Mucosa of descending colon (tissue), 3 donors: Measurements from ENCODE around the gene PPP2R2D. TPM values are rescaled to one million over a fixed set of nuclear protein-coding genes. Genes with fewer than 3 reads are reported as not detected.

Experiments used
- ATAC-seq: fragments of 200-7000 bp; cut with Tn5 transposase; one replicate; pipeline ENCODE4 v1.9.1; 2020; ENCODE audit warnings: mild to moderate bottlenecking, moderate library complexity
- DNase-seq, 3 donors: peaks; one replicate each; pipeline ENCODE4 v3.0.0-alpha.2; 2020
- H3K36me3 ChIP-seq: fragments of 200-600 bp; one replicate; pipeline ENCODE4 v1.8.0; 2021; ENCODE audit warnings: low read depth, mild to moderate bottlenecking
- H3K4me1 ChIP-seq: fragments of 200-600 bp; one replicate; pipeline ENCODE4 v1.8.0; 2021; ENCODE audit warnings: low read depth, mild to moderate bottlenecking
- H3K4me3 ChIP-seq: fragments of 200-600 bp; one replicate; pipeline ENCODE4 v1.8.0; 2021; ENCODE audit warnings: mild to moderate bottlenecking
- H3K9me3 ChIP-seq: fragments of 200-600 bp; one replicate; pipeline ENCODE4 v1.8.0; 2021; ENCODE audit warnings: mild to moderate bottlenecking
- intact Hi-C, 2 donors: fragments of 100-400 bp; cut with DNase I in 1 of 2; cut with micrococcal nuclease in 1 of 2; formaldehyde crosslinking; loops; one replicate each; pipeline versions ENCODE4 v1.11.0 to v1.11.1; 2022; cut with DNase I, micrococcal nuclease
- total RNA-seq, 3 donors: library from RNA; stranded (reverse); fragmentation: NEBNext Ultra II Directional in 2 of 3; extraction: Animal tissue kit (Norgen Biotek cat#: 25700) in 2 of 3; gene quantifications; one replicate each; pipeline versions ENCODE4 v1.2.1 to v1.2.4, GENCODE V29; 2021 to 2023
- TF ChIP-seq, protein P1 (sequence below): fragments of 200-600 bp; IDR thresholded peaks from one replicate; pipeline ENCODE4 v1.8.0; 2022; ENCODE audit warnings: antibody characterized with exemption, mild to moderate bottlenecking
- donor health status: DM: no; HTN: no; CAD: no; lungs with moderate emphysema.
- donor health status: DM: no; HTN: no; CAD: no.
- donor health status: DM: no; HTN: yes; CAD: no.

The PPP2R2D gene
- total RNA-seq, 3 donors from 2014 or later = 27.8 to 34.4 (median 33.9) TPM

DNA sequence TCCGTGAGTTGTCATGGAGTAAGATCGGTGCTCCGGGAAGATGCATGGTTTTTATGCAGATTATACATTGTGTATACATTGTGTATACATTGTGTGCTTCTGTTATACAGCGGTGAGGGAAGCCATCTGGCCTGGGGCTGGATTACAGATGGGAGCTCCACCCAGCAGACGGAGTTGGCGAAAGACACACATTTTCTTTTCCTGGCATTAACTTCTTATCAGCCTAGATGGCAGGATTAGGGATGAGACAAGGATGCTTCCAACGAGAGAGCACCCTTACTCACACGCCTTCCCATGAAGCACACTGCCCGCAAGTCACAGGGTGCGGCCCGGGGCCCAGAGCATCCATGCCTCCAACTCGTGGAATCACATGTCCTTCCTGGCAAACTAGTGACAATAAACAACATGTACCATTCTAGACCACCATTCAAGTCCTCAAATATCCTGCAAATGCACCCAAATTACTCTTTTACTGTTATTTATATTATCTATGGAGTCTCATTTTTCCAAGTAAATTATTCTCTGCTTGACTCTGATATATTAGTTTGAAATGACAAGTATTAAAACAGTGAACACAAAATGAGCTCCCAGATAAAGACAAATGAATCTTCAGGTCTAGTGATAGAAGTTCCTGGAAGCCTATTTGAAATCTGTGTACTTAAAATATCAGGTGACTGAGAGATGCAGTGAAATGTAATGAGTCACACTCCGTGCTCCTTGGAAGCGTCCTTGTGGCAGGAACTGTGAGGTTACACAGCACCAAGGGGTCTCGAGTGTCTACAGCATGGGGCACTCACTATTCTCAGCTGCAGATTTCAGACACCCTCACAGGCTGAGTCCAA, 29.8 kb upstream of the PPP2R2D start:
- Histone ChIP-seq H3K9me3 (no peaks in the 10 kb centered on the region), H3K4me3 (no peak overlapping the region), H3K4me1 (no peaks in the 10 kb centered on the region), H3K36me3 (no peaks in the 10 kb centered on the region)
- TF ChIP-seq, protein P1, sequence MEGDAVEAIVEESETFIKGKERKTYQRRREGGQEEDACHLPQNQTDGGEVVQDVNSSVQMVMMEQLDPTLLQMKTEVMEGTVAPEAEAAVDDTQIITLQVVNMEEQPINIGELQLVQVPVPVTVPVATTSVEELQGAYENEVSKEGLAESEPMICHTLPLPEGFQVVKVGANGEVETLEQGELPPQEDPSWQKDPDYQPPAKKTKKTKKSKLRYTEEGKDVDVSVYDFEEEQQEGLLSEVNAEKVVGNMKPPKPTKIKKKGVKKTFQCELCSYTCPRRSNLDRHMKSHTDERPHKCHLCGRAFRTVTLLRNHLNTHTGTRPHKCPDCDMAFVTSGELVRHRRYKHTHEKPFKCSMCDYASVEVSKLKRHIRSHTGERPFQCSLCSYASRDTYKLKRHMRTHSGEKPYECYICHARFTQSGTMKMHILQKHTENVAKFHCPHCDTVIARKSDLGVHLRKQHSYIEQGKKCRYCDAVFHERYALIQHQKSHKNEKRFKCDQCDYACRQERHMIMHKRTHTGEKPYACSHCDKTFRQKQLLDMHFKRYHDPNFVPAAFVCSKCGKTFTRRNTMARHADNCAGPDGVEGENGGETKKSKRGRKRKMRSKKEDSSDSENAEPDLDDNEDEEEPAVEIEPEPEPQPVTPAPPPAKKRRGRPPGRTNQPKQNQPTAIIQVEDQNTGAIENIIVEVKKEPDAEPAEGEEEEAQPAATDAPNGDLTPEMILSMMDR = no peak
- DNase-seq (no peak), ATAC-seq (no peak)
- intact Hi-C loops = no loop called here

DNA sequence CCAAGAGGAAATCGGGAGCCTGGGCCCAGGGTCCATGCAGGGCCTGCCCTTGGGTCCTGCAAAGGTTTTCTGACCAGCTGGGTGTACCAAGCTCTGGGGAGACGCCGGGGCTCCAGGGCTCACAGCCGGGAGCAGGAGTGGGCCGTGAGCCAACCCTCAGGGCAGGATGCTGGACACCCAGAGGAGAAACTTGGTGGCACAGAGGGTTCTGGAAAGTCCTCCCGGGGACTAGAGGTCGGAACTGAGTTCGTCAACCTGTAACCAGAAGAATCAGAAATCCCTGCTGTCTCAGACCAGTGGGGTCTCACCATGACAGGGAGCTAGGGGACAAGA, 29.2 kb upstream of the PPP2R2D start:
- H3K9me3 ChIP-seq = no peaks in the 10 kb centered on the region
- H3K4me1 ChIP-seq = no peaks in the 10 kb centered on the region
- TF ChIP-seq, protein P1 = no peak
- H3K36me3 ChIP-seq = no peaks in the 10 kb centered on the region
- no peak overlapping the region for H3K4me3 ChIP-seq
- intact Hi-C loops = no loop called here
- ATAC-seq (no peak), DNase-seq (no peak)

DNA sequence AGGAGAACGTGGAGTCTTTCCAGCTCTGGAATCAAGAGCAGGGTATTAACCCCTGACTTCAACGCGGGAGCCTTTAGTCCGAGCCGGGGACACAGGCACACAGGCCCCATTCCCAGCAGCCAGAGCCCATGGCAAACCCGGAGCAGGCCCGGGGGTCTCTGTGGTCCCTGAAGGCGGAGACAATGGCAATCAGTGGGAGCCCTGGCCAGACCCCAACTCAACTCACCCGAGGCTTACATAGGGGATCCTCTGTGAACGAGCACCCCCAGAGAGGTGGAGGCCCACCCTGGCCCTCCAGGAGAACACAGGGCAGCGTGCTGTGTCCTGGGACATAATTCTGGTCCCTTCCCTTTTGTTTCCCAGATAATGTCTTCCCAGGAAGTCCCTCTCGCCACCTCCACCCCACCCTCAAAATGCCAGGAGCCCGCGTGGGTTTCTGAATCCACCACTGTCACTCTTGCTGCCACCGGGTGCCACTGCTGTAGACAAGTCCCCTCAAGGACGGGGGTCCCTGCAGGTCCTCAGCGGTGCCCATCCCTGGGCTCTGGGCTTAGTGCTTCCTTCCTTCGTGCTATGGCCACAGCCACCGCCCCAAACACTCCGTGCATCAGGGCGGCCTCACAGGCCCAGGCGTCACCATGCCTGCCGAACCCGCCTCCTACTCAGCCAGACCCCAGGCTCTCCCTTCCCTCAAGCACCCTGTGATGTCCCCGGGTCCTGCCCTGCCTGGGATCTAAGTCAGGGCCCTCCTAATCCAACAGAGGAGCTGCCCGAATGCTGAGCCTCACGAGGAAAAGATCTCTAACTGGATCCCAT, 28.6 kb upstream of the PPP2R2D start:
- intact Hi-C loops = no loop called here
- ATAC-seq (no peak), DNase-seq (no peak)
- H3K4me3 ChIP-seq = no peak overlapping the region
- no peaks in the 10 kb centered on the region for H3K4me1 ChIP-seq
- TF ChIP-seq, protein P1 = no peak
- H3K9me3 ChIP-seq = no peaks in the 10 kb centered on the region
- no peaks in the 10 kb centered on the region for H3K36me3 ChIP-seq

DNA sequence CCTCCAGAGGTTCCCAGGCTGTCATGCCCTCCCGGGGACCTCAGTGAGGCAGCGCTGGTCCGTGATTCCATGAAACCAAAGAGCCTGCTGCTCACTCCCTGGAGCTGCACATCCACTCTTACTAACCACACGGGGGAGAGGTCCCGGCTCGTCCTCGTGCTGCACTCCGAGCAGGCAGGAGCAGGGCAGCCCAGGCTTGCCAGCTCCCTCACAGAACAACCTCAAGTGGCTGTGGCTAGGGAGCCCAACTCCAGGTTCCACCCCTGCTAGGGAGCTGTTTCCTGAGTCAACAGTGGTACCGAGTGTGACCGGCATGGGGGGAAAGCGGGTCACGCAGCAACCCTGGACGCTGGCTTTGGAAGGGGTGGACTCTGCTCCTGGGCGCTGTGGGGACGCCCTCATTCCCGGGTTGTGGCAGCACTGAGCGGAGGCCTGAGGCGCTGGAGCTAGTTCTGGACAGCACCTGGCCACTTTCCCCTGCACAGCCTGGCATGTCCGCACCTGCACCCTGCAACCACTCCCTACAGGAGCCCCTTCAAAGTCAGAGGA, 27.9 kb upstream of the PPP2R2D start:
- intact Hi-C loops = no loop called here
- TF ChIP-seq, protein P1 = no peak
- DNase-seq (no peak), ATAC-seq (no peak)
- H3K9me3 ChIP-seq = no peaks in the 10 kb centered on the region
- no peaks in the 10 kb centered on the region for H3K36me3 ChIP-seq
- no peak overlapping the region for H3K4me3 ChIP-seq
- H3K4me1 ChIP-seq = no peaks in the 10 kb centered on the region

DNA sequence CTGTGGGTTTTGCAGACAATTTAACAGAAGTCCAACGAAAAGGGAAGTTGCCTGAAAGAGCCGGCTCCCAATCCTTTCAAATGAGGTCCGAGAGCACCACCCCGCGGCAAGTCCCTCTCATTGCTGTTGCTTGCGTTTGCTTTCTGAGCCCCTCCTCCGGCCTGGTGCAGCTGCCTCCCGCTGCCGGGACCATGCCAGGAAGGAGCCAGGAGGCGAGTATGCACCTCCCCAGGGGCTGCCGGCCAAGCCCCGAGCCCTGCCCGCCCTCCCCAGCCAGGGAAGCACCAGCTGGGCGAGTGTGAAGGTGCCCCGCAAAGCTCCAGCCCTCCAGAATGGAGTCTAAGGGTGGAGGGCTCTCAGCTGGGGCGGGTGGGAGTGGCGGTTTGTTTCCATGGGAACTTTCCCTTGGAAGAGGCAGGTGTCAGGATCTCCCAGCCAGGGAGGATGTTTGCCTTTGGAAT, 25.8 kb upstream of the PPP2R2D start:
- H3K4me1 ChIP-seq = no peaks in the 10 kb centered on the region
- TF ChIP-seq, protein P1 = peak; percentile 32
- no peak overlapping the region for H3K4me3 ChIP-seq
- DNase-seq (peak in 2 of 3 donors; percentile 66 to 78), ATAC-seq (peak; percentile 90)
- intact Hi-C loops = no loop called here
- no peaks in the 10 kb centered on the region for H3K9me3 ChIP-seq
- no peaks in the 10 kb centered on the region for H3K36me3 ChIP-seq
